Measurements from ENCODE around the gene HEXD. TPM values are rescaled to one million over a fixed set of nuclear protein-coding genes. Genes with fewer than 3 reads are reported as not detected.

HEXD gene
- total and polyA plus RNA-seq, 9 donors, result 12.9 to 29.7 (median 19.5) TPM

DNA sequence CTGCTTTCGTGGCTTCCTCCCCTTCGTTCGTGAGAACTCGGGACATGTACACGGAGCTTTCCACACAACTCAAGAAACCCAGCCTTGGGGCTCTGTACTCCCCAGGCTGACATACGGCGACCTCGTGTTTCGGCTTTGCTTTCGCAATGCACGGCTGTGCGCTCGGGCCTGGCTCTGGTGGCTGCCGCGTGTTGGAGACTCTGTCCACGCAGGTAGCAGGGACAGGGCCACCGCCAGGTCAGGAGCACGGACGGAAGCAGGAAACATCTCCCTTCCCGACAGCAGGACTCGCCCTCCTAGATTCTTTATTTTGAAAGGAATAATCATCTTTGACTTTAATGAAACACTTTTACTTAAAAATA, 29.2 kb upstream of the HEXD start:
- DNase-seq, result no peak
- no peaks in the 10 kb centered on the region for H3K9me3 ChIP-seq (replicated peaks; ENCODE audit: control insufficient read depth, low read depth, low read length)
- peaks cover 14% of the 10 kb centered on the region for H3K27me3 ChIP-seq (ENCODE audit: control insufficient read depth, insufficient read depth, low read length)
- WGBS (ENCODE audit: insufficient coverage), result 85% methylated on average over 14 of the region's 21 CpGs
- H3K36me3 ChIP-seq (ENCODE audit: control insufficient read depth, insufficient read depth, low read length), result peaks cover 25% of the 10 kb centered on the region
- H3K4me1 ChIP-seq (ENCODE audit: control insufficient read depth, insufficient read depth, low read length), result peaks cover 45% of the 10 kb centered on the region
- no peak overlapping the region for H3K27ac ChIP-seq (ENCODE audit: low read length)
- no peak overlapping the region for H3K4me3 ChIP-seq (ENCODE audit: low read length)

DNA sequence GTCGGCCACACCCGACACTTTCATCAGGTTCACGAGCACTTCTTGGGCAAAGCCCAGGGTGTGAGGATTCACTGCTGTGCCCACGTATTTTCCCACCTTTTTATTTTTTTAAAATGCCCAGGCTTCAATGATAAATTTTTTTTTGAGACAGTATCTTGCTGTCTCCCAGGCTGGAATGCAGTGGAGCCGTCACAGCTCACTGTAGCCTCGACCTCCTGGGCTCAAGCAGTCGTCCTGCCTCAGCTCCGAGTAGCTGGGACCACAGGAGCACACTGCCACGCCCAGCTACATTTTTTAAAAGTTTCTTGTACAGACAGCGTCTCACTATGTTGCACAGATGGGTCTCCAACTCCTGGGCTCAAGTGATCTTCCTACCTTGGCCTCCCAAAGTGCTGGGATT, 28.8 kb upstream of the HEXD start:
- WGBS (ENCODE audit: insufficient coverage), result 67% methylated on average over 7 of the region's 10 CpGs
- Histone ChIP-seq H3K4me3 (ENCODE audit: low read length) (no peak overlapping the region), H3K27me3 (ENCODE audit: control insufficient read depth, insufficient read depth, low read length) (peaks cover 14% of the 10 kb centered on the region), H3K4me1 (ENCODE audit: control insufficient read depth, insufficient read depth, low read length) (peaks cover 40% of the 10 kb centered on the region), H3K36me3 (ENCODE audit: control insufficient read depth, insufficient read depth, low read length) (peaks cover 29% of the 10 kb centered on the region), H3K9me3 (replicated peaks; ENCODE audit: control insufficient read depth, low read depth, low read length) (no peaks in the 10 kb centered on the region), H3K27ac (ENCODE audit: low read length) (no peak overlapping the region)
- no peak for DNase-seq

DNA sequence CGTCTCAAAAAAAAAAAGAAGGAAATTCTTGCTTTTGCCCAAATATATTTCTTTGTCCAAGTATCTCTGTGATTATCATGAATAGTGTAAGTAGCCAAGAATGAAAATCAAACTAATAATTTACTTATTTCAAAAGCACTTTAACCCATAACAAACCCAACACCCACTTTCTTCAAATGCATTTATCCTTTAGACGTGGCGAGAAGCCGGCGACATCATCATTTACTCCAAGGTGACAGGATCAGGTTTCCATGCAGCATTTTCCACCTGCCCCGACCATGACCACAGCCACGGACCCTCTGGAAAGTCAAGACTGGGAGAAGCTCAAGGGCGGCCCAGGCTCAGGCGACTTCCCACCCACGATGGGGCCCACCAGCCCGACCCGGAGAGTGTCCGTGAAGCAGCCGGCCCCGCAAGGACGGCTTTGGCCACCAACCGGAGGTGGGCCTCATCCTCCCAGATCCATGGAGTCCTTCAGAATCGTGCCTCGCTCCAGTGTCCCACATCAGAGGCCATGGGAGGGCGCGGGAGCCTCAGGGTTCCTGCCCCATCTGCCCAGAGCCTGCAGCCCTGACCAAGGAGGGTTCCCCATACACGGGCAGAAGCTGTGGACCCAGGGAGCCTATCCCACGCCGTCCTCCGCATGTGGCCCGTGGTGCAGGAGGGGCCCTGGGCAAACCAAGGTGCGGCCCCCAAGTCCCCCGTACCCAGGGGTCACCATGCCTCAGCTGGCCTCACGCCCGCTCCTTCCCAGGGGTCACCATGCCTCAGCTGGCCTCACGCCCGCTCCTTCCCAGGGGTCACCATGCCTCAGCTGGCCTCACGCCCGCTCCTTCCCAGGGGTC, 27.9 kb upstream of the HEXD start:
- Histone ChIP-seq H3K36me3 (ENCODE audit: control insufficient read depth, insufficient read depth, low read length) (peaks cover 35% of the 10 kb centered on the region), H3K4me3 (ENCODE audit: low read length) (no peak overlapping the region), H3K27me3 (ENCODE audit: control insufficient read depth, insufficient read depth, low read length) (peaks cover 14% of the 10 kb centered on the region), H3K9me3 (replicated peaks; ENCODE audit: control insufficient read depth, low read depth, low read length) (no peaks in the 10 kb centered on the region), H3K4me1 (ENCODE audit: control insufficient read depth, insufficient read depth, low read length) (peaks cover 32% of the 10 kb centered on the region), H3K27ac (ENCODE audit: low read length) (no peak overlapping the region)
- DNase-seq, result no peak
- 86% methylated on average over 24 of the region's 34 CpGs for WGBS (ENCODE audit: insufficient coverage)

DNA sequence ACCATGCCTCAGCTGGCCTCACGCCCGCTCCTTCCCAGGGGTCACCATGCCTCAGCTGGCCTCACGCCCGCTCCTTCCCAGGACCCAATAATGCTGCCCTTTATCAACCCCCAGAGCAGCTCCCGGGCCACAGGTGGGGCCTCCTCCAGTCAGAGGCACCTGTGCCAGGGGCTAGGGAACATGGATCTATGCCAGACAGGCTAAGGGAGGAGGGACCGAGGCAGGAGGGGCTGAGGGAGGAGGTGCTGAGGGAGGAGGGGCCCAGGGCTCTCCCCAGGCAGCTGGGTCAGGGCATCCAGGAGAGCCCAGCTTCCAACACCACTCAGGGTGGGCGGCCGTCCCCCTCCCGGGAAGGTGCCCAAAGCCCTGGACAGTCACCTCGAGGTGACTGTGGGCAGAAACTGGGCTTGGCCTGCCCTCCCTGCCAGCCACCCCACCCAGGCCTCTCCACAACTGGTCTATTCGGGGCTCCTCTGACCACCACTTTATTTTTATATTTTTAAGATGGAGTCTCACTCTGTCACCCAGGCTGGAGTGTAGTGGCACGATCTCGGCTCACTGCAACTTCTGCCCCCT, 27.2 kb upstream of the HEXD start:
- 93% methylated on average over 4 of the region's 13 CpGs for WGBS (ENCODE audit: insufficient coverage)
- peaks cover 35% of the 10 kb centered on the region for H3K36me3 ChIP-seq (ENCODE audit: control insufficient read depth, insufficient read depth, low read length)
- H3K4me1 ChIP-seq (ENCODE audit: control insufficient read depth, insufficient read depth, low read length), result peaks cover 25% of the 10 kb centered on the region
- peaks cover 14% of the 10 kb centered on the region for H3K27me3 ChIP-seq (ENCODE audit: control insufficient read depth, insufficient read depth, low read length)
- H3K27ac ChIP-seq (ENCODE audit: low read length), result no peak overlapping the region
- H3K9me3 ChIP-seq (replicated peaks; ENCODE audit: control insufficient read depth, low read depth, low read length), result no peaks in the 10 kb centered on the region
- DNase-seq, result no peak
- no peak overlapping the region for H3K4me3 ChIP-seq (ENCODE audit: low read length)

DNA sequence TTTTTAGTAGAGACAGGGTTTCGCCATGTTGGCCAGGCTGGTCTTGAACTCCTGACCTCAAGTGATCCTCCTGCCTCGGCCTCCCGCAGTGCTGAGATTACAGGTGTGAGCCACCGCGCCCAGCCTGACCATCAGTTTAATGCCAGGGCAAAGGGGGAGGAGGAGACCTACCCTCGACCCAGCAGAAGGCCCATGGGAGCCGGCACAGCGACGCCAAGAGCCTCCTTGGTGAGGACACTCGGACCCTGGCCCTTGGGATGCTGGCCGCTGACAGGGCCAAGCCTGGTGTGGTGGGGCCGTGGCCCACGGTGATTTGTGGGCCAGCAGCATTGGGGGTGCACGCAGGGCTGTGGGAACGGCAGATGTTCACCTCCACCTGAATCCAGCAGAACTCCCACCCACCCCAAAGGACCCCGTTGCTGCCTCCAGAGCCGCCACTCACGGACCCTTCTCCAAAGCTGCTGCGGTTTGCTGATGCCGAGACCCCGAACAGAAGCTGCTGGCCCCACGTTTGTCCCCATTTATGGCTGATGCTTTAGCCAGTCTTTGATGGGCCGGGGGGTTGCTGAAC, 26.6 kb upstream of the HEXD start:
- H3K27me3 ChIP-seq (ENCODE audit: control insufficient read depth, insufficient read depth, low read length), result peaks cover 11% of the 10 kb centered on the region
- no peaks in the 10 kb centered on the region for H3K9me3 ChIP-seq (replicated peaks; ENCODE audit: control insufficient read depth, low read depth, low read length)
- H3K4me1 ChIP-seq (ENCODE audit: control insufficient read depth, insufficient read depth, low read length), result peaks cover 21% of the 10 kb centered on the region
- DNase-seq, result no peak
- WGBS (ENCODE audit: insufficient coverage), result 92% methylated on average over 21 of the region's 23 CpGs
- H3K27ac ChIP-seq (ENCODE audit: low read length), result no peak overlapping the region
- H3K4me3 ChIP-seq (ENCODE audit: low read length), result no peak overlapping the region
- H3K36me3 ChIP-seq (ENCODE audit: control insufficient read depth, insufficient read depth, low read length), result peaks cover 35% of the 10 kb centered on the region

DNA sequence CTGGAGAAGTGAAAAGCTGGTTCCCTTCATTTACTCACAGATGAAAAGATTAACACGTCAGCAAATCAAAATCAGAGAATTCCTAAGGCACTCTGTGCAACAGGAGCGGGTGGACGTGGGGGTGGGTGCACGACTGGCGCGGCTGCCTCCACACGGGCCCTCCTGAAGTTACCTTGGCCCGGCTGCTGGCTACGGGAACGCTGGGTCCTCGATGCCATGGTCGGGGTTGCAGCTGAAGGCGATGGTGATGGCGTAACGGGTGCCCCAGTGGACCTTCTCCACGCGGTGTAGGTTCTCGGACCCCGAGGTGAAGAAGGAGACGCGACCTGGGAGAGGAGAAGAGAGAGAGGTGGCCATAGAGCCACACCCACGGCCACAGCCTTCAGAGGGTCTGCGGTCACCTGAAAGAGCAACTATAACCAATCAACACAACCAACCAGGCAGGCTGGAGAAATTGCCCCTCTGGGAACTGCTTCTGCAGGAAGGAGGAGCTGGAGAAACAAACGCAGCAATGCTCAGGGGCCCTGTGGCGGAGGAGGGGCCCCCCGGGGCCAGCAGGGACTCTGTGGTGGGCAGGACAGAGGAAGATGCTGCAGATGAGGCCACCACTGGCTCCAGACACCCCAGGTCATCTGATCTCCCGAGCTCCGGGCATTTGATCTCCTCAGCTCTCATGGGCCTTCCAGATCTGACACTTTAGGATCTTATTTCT, 25.8 kb upstream of the HEXD start:
- H3K36me3 ChIP-seq (ENCODE audit: control insufficient read depth, insufficient read depth, low read length), result peaks cover 35% of the 10 kb centered on the region
- DNase-seq, result no peak
- H3K27me3 ChIP-seq (ENCODE audit: control insufficient read depth, insufficient read depth, low read length), result peaks cover 6% of the 10 kb centered on the region
- 92% methylated on average over 22 of the region's 28 CpGs for WGBS (ENCODE audit: insufficient coverage)
- H3K9me3 ChIP-seq (replicated peaks; ENCODE audit: control insufficient read depth, low read depth, low read length), result no peaks in the 10 kb centered on the region
- no peak overlapping the region for H3K4me3 ChIP-seq (ENCODE audit: low read length)
- no peak overlapping the region for H3K27ac ChIP-seq (ENCODE audit: low read length)
- peaks cover 20% of the 10 kb centered on the region for H3K4me1 ChIP-seq (ENCODE audit: control insufficient read depth, insufficient read depth, low read length)

DNA sequence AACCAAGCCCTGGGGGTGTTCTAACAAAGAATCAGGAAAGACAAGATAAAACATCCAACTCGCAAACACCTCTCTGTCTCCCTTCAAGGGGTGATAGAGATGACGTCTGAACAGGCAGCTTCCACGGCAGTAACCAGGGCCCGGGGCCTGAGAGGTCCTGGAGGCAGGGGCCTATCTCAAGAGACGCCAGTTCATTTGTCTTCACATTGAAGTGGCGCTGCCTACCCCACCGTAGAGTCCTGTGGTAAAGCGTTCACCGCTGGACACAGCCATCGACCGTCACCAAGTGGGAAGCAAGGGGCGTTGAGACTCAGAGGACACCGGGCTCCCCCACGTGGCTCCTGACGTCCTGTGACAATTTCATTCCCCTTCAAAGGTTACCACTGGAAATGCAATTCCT, 25.2 kb upstream of the HEXD start:
- Histone ChIP-seq H3K9me3 (replicated peaks; ENCODE audit: control insufficient read depth, low read depth, low read length) (no peaks in the 10 kb centered on the region), H3K27ac (ENCODE audit: low read length) (no peak overlapping the region), H3K36me3 (ENCODE audit: control insufficient read depth, insufficient read depth, low read length) (peaks cover 35% of the 10 kb centered on the region), H3K4me3 (ENCODE audit: low read length) (no peak overlapping the region), H3K4me1 (ENCODE audit: control insufficient read depth, insufficient read depth, low read length) (peaks cover 20% of the 10 kb centered on the region), H3K27me3 (ENCODE audit: control insufficient read depth, insufficient read depth, low read length) (peaks cover 2% of the 10 kb centered on the region)
- no peak for DNase-seq
- 90% methylated on average over 14 of the region's 15 CpGs for WGBS (ENCODE audit: insufficient coverage)

DNA sequence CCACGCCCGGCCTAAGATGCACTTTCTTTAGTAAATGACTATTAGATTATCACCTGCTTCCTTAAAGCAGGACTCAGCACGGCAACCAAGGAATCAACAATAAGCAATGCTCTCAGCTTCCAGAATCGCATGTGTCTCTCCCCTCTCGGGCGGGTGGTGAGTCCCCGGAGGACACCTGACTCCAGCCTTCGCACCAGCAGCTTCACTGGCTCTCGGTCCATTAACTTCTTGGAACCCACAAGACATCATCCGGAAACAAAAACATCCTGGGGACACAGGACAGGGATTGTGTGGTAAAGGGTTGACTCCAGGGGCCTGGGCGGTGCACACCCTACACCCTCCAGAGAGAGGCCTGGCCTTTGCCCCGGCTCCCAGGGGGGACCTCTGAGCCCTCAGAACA, 23.9 kb upstream of the HEXD start:
- WGBS (ENCODE audit: insufficient coverage), result 86% methylated on average over 8 of the region's 12 CpGs
- DNase-seq, result no peak
- Histone ChIP-seq H3K27me3 (ENCODE audit: control insufficient read depth, insufficient read depth, low read length) (no peaks in the 10 kb centered on the region), H3K9me3 (replicated peaks; ENCODE audit: control insufficient read depth, low read depth, low read length) (no peaks in the 10 kb centered on the region), H3K27ac (ENCODE audit: low read length) (no peak overlapping the region), H3K36me3 (ENCODE audit: control insufficient read depth, insufficient read depth, low read length) (peaks cover 35% of the 10 kb centered on the region), H3K4me1 (ENCODE audit: control insufficient read depth, insufficient read depth, low read length) (peaks cover 27% of the 10 kb centered on the region), H3K4me3 (ENCODE audit: low read length) (no peak overlapping the region)

DNA sequence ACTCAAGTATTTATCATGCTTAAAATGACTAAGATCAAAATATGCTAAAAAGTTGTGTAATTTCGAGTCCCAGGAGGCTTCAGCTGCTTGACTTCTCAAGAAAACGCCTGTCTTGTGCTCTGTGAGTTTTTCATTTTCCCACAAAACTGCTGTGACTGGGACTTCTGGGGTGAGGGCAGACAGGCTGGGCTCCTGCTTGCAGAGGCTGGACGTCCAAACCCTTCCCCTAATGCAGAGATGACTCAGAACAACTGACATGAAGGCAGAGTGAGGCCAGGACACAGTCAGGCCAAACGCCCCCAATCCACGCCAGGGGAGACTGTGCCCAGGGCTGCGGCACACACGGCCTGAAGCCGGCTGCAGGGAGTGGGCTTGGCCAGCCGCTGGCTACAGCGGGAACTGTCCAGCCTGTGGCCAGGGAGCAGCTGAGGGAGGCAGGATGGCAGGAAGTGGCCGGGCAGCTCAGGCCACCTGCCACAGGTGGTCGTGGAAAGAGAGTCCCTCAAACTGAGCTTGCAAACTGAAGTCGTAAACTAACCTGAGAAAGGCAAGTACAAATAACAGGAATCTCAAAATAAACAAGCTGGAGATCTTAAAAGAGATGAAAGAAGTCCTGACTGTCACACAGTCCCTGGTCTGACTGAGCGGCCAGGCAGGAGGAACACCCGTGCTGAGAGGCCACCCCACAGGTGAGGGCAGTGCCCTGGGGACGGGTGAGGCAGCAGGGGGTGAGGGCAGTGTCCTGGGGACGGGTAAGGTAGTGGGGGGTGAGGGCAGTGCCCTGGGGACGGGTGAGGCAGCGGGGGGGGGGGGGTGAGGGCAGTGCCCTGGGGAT, 21.3 kb upstream of the HEXD start:
- Histone ChIP-seq H3K9me3 (replicated peaks; ENCODE audit: control insufficient read depth, low read depth, low read length) (no peaks in the 10 kb centered on the region), H3K27me3 (ENCODE audit: control insufficient read depth, insufficient read depth, low read length) (no peaks in the 10 kb centered on the region), H3K27ac (ENCODE audit: low read length) (no peak overlapping the region), H3K4me1 (ENCODE audit: control insufficient read depth, insufficient read depth, low read length) (peaks cover 46% of the 10 kb centered on the region), H3K36me3 (ENCODE audit: control insufficient read depth, insufficient read depth, low read length) (peaks cover 29% of the 10 kb centered on the region), H3K4me3 (ENCODE audit: low read length) (no peak overlapping the region)
- 60% methylated on average over 12 of the region's 19 CpGs for WGBS (ENCODE audit: insufficient coverage)
- DNase-seq, result no peak
